HEK293 (cell line): ENCODE measurements around the gene ITPKA.

ENCODE experiments used
- CTCF ChIA-PET: fragments of 350-600 bp; formaldehyde crosslinking; extraction: SDS; loops from one replicate; lab custom pipeline; 2021; ENCODE audit warnings: antibody characterized with exemption; lab: Yijun Ruan, JAX
- POLR2A ChIA-PET: fragments of 300-600 bp; formaldehyde crosslinking; extraction: SDS; loops from one replicate; lab custom pipeline; 2020; ENCODE audit warnings: antibody characterized with exemption, inconsistent platforms; lab: Yijun Ruan, JAX
- H3K27ac ChIP-seq: fragments of 200-500 bp; sonication (Bioruptor generic); 2 replicates; pipeline ENCODE4 v1.5.1; 2014; ENCODE audit warnings: low read depth, low read length, control low read depth, inconsistent platforms; ENCODE audit errors: extremely low read depth
- H3K36me3 ChIP-seq, 2 experiments: fragments of 200-500 bp in 1 of 2; sonication (Bioruptor generic) in 1 of 2; 1 replicate in 1 of 2; 2 replicates in 1 of 2; pipeline ENCODE4 v1.5.1; 2014 to 2017; ENCODE audit warnings: inconsistent platforms in 2 of 2, low read length in 2 of 2; ENCODE audit not compliant: control insufficient read depth in 2 of 2, insufficient read depth in 1 of 2
- H3K4me1 ChIP-seq: fragments of 200-500 bp; sonication (Bioruptor generic); 2 replicates; pipeline ENCODE4 v1.5.1; 2014; ENCODE audit warnings: mild to moderate bottlenecking, low read length, inconsistent platforms; ENCODE audit not compliant: control insufficient read depth, insufficient read depth
- H3K4me3 ChIP-seq: 2 replicates; pipeline ENCODE4 v1.5.1; 2011; ENCODE audit warnings: low read depth, mild to moderate bottlenecking, control low read depth, low read length, moderate library complexity
- H3K9me3 ChIP-seq: fragments of 200-500 bp; sonication (Bioruptor generic); 2 replicates; pipeline ENCODE4 v1.5.1; 2014; ENCODE audit warnings: low read depth, low read length, inconsistent platforms; ENCODE audit not compliant: control insufficient read depth, insufficient read depth
- ATF2 ChIP-seq: fragments of 450-650 bp; formaldehyde crosslinking; IDR thresholded peaks from 2 replicates; pipeline ENCODE4 v1.5.1; 2016; ENCODE audit warnings: missing biosample characterization, missing genetic modification characterization, low read depth
- GLIS1 ChIP-seq: fragments of 450-650 bp; formaldehyde crosslinking; IDR thresholded peaks from 2 replicates; pipeline ENCODE4 v1.5.1; 2016; ENCODE audit warnings: missing biosample characterization, missing genetic modification characterization
- KLF8 ChIP-seq: fragments of 450-650 bp; formaldehyde crosslinking; IDR thresholded peaks from 2 replicates; pipeline ENCODE4 v1.5.1; 2016; ENCODE audit warnings: missing biosample characterization, missing genetic modification characterization
- KLF9 ChIP-seq: fragments of 450-650 bp; formaldehyde crosslinking; IDR thresholded peaks from 2 replicates; pipeline ENCODE4 v1.5.1; 2016; ENCODE audit warnings: missing biosample characterization, missing genetic modification characterization, low read depth
- PATZ1 ChIP-seq: fragments of 450-650 bp; formaldehyde crosslinking; IDR thresholded peaks from 2 replicates; pipeline ENCODE4 v1.5.1; 2016; ENCODE audit warnings: missing biosample characterization, missing genetic modification characterization
- ZBTB17 ChIP-seq: fragments of 450-650 bp; formaldehyde crosslinking; IDR thresholded peaks from 2 replicates; pipeline ENCODE4 v1.5.1; 2016; ENCODE audit warnings: missing biosample characterization, missing genetic modification characterization
- ZBTB21 ChIP-seq: fragments of 450-650 bp; formaldehyde crosslinking; IDR thresholded peaks from 2 replicates; pipeline ENCODE4 v1.5.1; 2017; ENCODE audit warnings: missing biosample characterization, missing genetic modification characterization
- ZIC2 ChIP-seq: fragments of 450-650 bp; formaldehyde crosslinking; IDR thresholded peaks from 2 replicates; pipeline ENCODE4 v1.5.1; 2016; ENCODE audit warnings: missing biosample characterization, missing genetic modification characterization
- ZNF121 ChIP-seq: fragments of 450-650 bp; formaldehyde crosslinking; IDR thresholded peaks from 2 replicates; pipeline ENCODE4 v1.5.1; 2016; ENCODE audit warnings: missing biosample characterization, missing genetic modification characterization
- ZNF140 ChIP-seq: fragments of 450-650 bp; formaldehyde crosslinking; IDR thresholded peaks from 2 replicates; pipeline ENCODE4 v1.5.1; 2016; ENCODE audit warnings: missing biosample characterization, missing genetic modification characterization
- ZNF211 ChIP-seq: fragments of 450-650 bp; formaldehyde crosslinking; IDR thresholded peaks from 2 replicates; pipeline ENCODE4 v1.5.1; 2016; ENCODE audit warnings: low read depth, missing biosample characterization, missing genetic modification characterization
- ZNF266 ChIP-seq: fragments of 450-650 bp; formaldehyde crosslinking; IDR thresholded peaks from 2 replicates; pipeline ENCODE4 v1.5.1; 2016; ENCODE audit warnings: missing biosample characterization, missing genetic modification characterization, low read depth
- ZNF366 ChIP-seq: fragments of 450-650 bp; formaldehyde crosslinking; conservative IDR thresholded peaks from 2 replicates; pipeline ENCODE4 v1.5.1; 2016; ENCODE audit warnings: missing biosample characterization, missing genetic modification characterization
- ZNF423 ChIP-seq: fragments of 450-650 bp; formaldehyde crosslinking; IDR thresholded peaks from 2 replicates; pipeline ENCODE4 v1.5.1; 2016; ENCODE audit warnings: missing biosample characterization, missing genetic modification characterization
- ZNF449 ChIP-seq: fragments of 450-650 bp; formaldehyde crosslinking; IDR thresholded peaks from 2 replicates; pipeline ENCODE4 v1.5.1; 2017; ENCODE audit warnings: missing biosample characterization, mild to moderate bottlenecking, missing genetic modification characterization, moderate library complexity
- ZNF529 ChIP-seq: fragments of 450-650 bp; formaldehyde crosslinking; IDR thresholded peaks from 2 replicates; pipeline ENCODE4 v1.5.1; 2017; ENCODE audit warnings: missing genetic modification characterization, missing biosample characterization; ENCODE audit not compliant: insufficient replicate concordance
- ZNF571 ChIP-seq: fragments of 450-650 bp; formaldehyde crosslinking; IDR thresholded peaks from 2 replicates; pipeline ENCODE4 v1.5.0; 2017; ENCODE audit warnings: missing biosample characterization, missing genetic modification characterization
- ZNF639 ChIP-seq: fragments of 450-650 bp; formaldehyde crosslinking; IDR thresholded peaks from 2 replicates; pipeline ENCODE4 v1.5.1; 2016; ENCODE audit warnings: missing biosample characterization, missing genetic modification characterization
- ZNF660 ChIP-seq: fragments of 450-650 bp; IDR thresholded peaks from 2 replicates; pipeline ENCODE4 v1.5.1; 2018; ENCODE audit warnings: missing biosample characterization, mild to moderate bottlenecking, missing genetic modification characterization
- ZNF707 ChIP-seq: fragments of 450-650 bp; formaldehyde crosslinking; IDR thresholded peaks from 2 replicates; pipeline ENCODE4 v1.5.1; 2016; ENCODE audit warnings: missing biosample characterization, missing genetic modification characterization
- ZNF843 ChIP-seq: fragments of 450-650 bp; formaldehyde crosslinking; IDR thresholded peaks from 2 replicates; pipeline ENCODE4 v1.5.1; 2016; ENCODE audit warnings: missing biosample characterization, missing genetic modification characterization

Gene ITPKA

GRCh38 chr15:41493902-41494189 lies 172 bp downstream of the ITPKA start:
- TF ChIP-seq ZNF266 (tag by site-specific recombination) (no peak), ZNF571 (no peak), ZNF660 (tag by site-specific recombination) (no peak), ZNF639 (tag by site-specific recombination) (no peak), ZNF843 (no peak), ZNF423 (tag by site-specific recombination) (no peak), ZNF140 (tag by site-specific recombination) (no peak), ZNF211 (tag by site-specific recombination) (no peak), ATF2 (tag by site-specific recombination) (no peak), ZNF121 (tag by site-specific recombination) (no peak), ZNF529 (tag by site-specific recombination) (no peak)
- Histone ChIP-seq H3K9me3 (no peaks in the 10 kb centered on the region), H3K4me1 (no peaks in the 10 kb centered on the region), H3K36me3 (no peaks in the 10 kb centered on the region), H3K4me3 (peak overlapping the region; percentile 30), H3K27ac (peak overlapping the region; percentile 57; the same call in 1 of the 2 replicates)
- POLR2A ChIA-PET, result interaction anchor here (0.9 to 1.7 kb wide), 2 partner anchors 10 to 19 kb away, joined by 5 to 7 read pairs; partner anchors contain the start of gene LTK
- CTCF ChIA-PET, result interaction anchor here (1.5 kb wide), 1 partner anchor 64 kb away, joined by 5 read pairs; no protein-coding TSS in a partner anchor

GRCh38 chr15:41494190-41494921 lies 682 bp downstream of the ITPKA start:
- no peaks in the 10 kb centered on the region for H3K36me3 ChIP-seq
- no peaks in the 10 kb centered on the region for H3K9me3 ChIP-seq
- ChIA-PET POLR2A (no interaction called here), CTCF (interaction anchor here (0.7 to 1.5 kb wide), 2 partner anchors 49 to 64 kb away, joined by 4 to 5 read pairs; no protein-coding TSS in a partner anchor)
- no peaks in the 10 kb centered on the region for H3K4me1 ChIP-seq
- H3K27ac ChIP-seq, result peak overlapping the region; percentile 57; the same call in 1 of the 2 replicates
- peak overlapping the region; percentile 30 for H3K4me3 ChIP-seq
- peak; percentile 9; the same call in 1 of the 2 replicates for TF ChIP-seq GLIS1 (tag by site-specific recombination)
- peak; percentile 27; the same call in 1 of the 2 replicates for TF ChIP-seq KLF8
- TF ChIP-seq KLF9 (tag by site-specific recombination), result 0 out of 2 replicates have a peak, but pooled peaks have one; percentile 15
- 0 out of 2 replicates have a peak, but pooled peaks have one; percentile 15 for TF ChIP-seq ZIC2 (tag by site-specific recombination)
- no peak for TF ChIP-seq ZNF366
- no peak for TF ChIP-seq ZBTB21 (tag by site-specific recombination)
- TF ChIP-seq PATZ1 (tag by site-specific recombination), result peak; percentile 26; the same call in 1 of the 2 replicates
- TF ChIP-seq ZBTB17 (tag by site-specific recombination), result 0 out of 2 replicates have a peak, but pooled peaks have one; percentile 11
- TF ChIP-seq ZNF449, result no peak
- TF ChIP-seq ZNF707 (tag by site-specific recombination), result no peak
